HG03565 (cell line): ENCODE data around the gene RBPJ.

Experiments
- ATAC-seq: cut with Tn5 transposase; IDR thresholded peaks from one replicate; pipeline ENCODE4 v1.9.1; 2021; ENCODE audit warnings: mild to moderate bottlenecking, moderate library complexity; ENCODE audit not compliant: unreplicated experiment

Gene RBPJ

GRCh38 chr4:26412381-26413372 lies 91.9 kb downstream of the RBPJ start:
- no peak for ATAC-seq

- ATAC-seq, result no peak
Observed at GRCh38 chr4:26413582-26413981, 92.8 kb downstream of the RBPJ start.

- no peak for ATAC-seq
Observed at GRCh38 chr4:26418107-26418506, 97.3 kb downstream of the RBPJ start.

GRCh38 chr4:26418850-26419249 lies 98.0 kb downstream of the RBPJ start:
- no peak for ATAC-seq

GRCh38 chr4:26420438-26420837 lies 99.6 kb downstream of the RBPJ start:
- no peak for ATAC-seq

- ATAC-seq, result no peak
Observed at GRCh38 chr4:26420913-26421312, 100.1 kb downstream of the RBPJ start.

- no peak for ATAC-seq
Observed at GRCh38 chr4:26424153-26424552, 103.3 kb downstream of the RBPJ start.

GRCh38 chr4:26424838-26425237 lies 104.0 kb downstream of the RBPJ start:
- no peak for ATAC-seq

- ATAC-seq, result no peak
Observed at GRCh38 chr4:26425953-26426352, 105.1 kb downstream of the RBPJ start.

GRCh38 chr4:26426892-26427291 lies 106.1 kb downstream of the RBPJ start:
- no peak for ATAC-seq

GRCh38 chr4:26429910-26430309 lies 109.1 kb downstream of the RBPJ start:
- no peak for ATAC-seq

GRCh38 chr4:26431461-26432180 lies 110.8 kb downstream of the RBPJ start:
- ATAC-seq, result no peak

GRCh38 chr4:26432419-26432818 lies 111.6 kb downstream of the RBPJ start:
- no peak for ATAC-seq

GRCh38 chr4:26433556-26433955 lies 112.7 kb downstream of the RBPJ start:
- no peak for ATAC-seq

GRCh38 chr4:26434030-26434639 lies 113.3 kb downstream of the RBPJ start:
- ATAC-seq, result no peak

- no peak for ATAC-seq
Observed at GRCh38 chr4:26441102-26441501, 120.3 kb downstream of the RBPJ start.

- no peak for ATAC-seq
Observed at GRCh38 chr4:26441771-26442170, 121.0 kb downstream of the RBPJ start.

GRCh38 chr4:26447378-26447777 lies 126.6 kb downstream of the RBPJ start:
- no peak for ATAC-seq

- no peak for ATAC-seq
Observed at GRCh38 chr4:26450418-26450817, 129.6 kb downstream of the RBPJ start.

GRCh38 chr4:26451597-26451996 lies 130.8 kb downstream of the RBPJ start:
- ATAC-seq, result no peak
